ENCODE results near the gene FBLN2. TPM values are rescaled to one million over a fixed set of nuclear protein-coding genes. Genes with fewer than 3 reads are reported as not detected.

FBLN2 gene
- total and polyA plus RNA-seq, 2 of the 4 experiments (the other 2 are of a cell fraction): 11.8 to 60.8 TPM

- no peak overlapping the region for H3K27ac ChIP-seq (ENCODE audit: insufficient read depth, low read length)
- no peaks in the 10 kb centered on the region for H3K4me1 ChIP-seq (ENCODE audit: control insufficient read depth, insufficient read depth, low read length)
- H3K9me1 ChIP-seq (ENCODE audit: insufficient read depth, low read length): no peaks in the 10 kb centered on the region
- no peak overlapping the region for H4K5ac ChIP-seq (ENCODE audit: low read depth, low read length)
- no peaks in the 10 kb centered on the region for H4K20me1 ChIP-seq (ENCODE audit: insufficient read depth, low read length)
- DNase-seq (no peak), ATAC-seq (ENCODE audit: low read depth) (no peak)
- H2BK20ac ChIP-seq (ENCODE audit: low read depth, low read length): no peak overlapping the region
- no peak overlapping the region for H2AK9ac ChIP-seq (replicated peaks; ENCODE audit: low read depth, low read length, poor library complexity)
- no peak overlapping the region for H3K14ac ChIP-seq (replicated peaks; ENCODE audit: low read depth, low read length)
- 78% methylated on average over 6 of the region's 14 CpGs; no CpG with 5 or more reads in 1 of the 2 experiments for WGBS, 2 experiments (ENCODE audit: extremely low coverage in 2 of 2, insufficient read length in 1 of 2)
- H3K4ac ChIP-seq (ENCODE audit: low read depth, low read length): no peak overlapping the region
- no peak overlapping the region for H2BK15ac ChIP-seq (ENCODE audit: low read depth, low read length)
- CTCF ChIA-PET: no interaction called here
- H3K9ac ChIP-seq (ENCODE audit: low read depth, low read length): no peak overlapping the region
- POLR2A ChIA-PET (ENCODE audit: unreplicated experiment): no interaction called here
- H3K9me3 ChIP-seq (ENCODE audit: control insufficient read depth, insufficient read depth, low read length): no peaks in the 10 kb centered on the region
- H3K79me1 ChIP-seq (ENCODE audit: low read depth in 1 of 2, low read length in 2 of 2): no peaks in the 10 kb centered on the region
- no peak overlapping the region for H3K18ac ChIP-seq (ENCODE audit: low read depth, low read length)
- H2BK5ac ChIP-seq (ENCODE audit: low read depth, low read length, poor library complexity, severe bottlenecking): no peak overlapping the region
- H4K91ac ChIP-seq (ENCODE audit: insufficient read depth, low read depth, low read length): no peak overlapping the region
- no TSS peak for BruUV-seq (replicated peaks)
- H3K36me3 ChIP-seq (ENCODE audit: control insufficient read depth, insufficient read depth, low read length): no peaks in the 10 kb centered on the region
- in situ Hi-C loops (cut with MboI; ENCODE audit: low sequenced_read_pairs): no loop called here
- intact Hi-C loops (cut with micrococcal nuclease): no loop called here
- no peak overlapping the region for H4K8ac ChIP-seq (ENCODE audit: low read depth in 2 of 2, low read length in 2 of 2)
- H3K4me3 ChIP-seq (ENCODE audit: insufficient read depth, low read depth, low read length): no peak overlapping the region
- peaks cover 2% of the 10 kb centered on the region; the same call in 1 of the 2 replicates for H3K27me3 ChIP-seq (ENCODE audit: control insufficient read depth, insufficient read depth, low read length)
- no peak overlapping the region for H3K56ac ChIP-seq (ENCODE audit: extremely low read depth, insufficient read depth, low read length)
- H2BK120ac ChIP-seq (ENCODE audit: low read depth, low read length): no peak overlapping the region
- TF ChIP-seq BHLHE40 (IDR thresholded peaks at IDR 0.05; ENCODE audit: low read depth, low read length): no peak
- TF ChIP-seq CHD1 (IDR thresholded peaks at IDR 0.05; ENCODE audit: low read depth, low read length): no peak
- no peak for TF ChIP-seq SMC3 (IDR thresholded peaks at IDR 0.05; ENCODE audit: low read depth, low read length)
- no peak for TF ChIP-seq RAD21 (IDR thresholded peaks at IDR 0.05; ENCODE audit: low read length)
- TF ChIP-seq USF2 (IDR thresholded peaks at IDR 0.05; ENCODE audit: low read depth, low read length): no peak
- no peak for TF ChIP-seq MAFK (IDR thresholded peaks at IDR 0.05; ENCODE audit: low read depth, low read length)
- TF ChIP-seq MAZ (IDR thresholded peaks at IDR 0.05; ENCODE audit: borderline replicate concordance, low read depth, low read length): no peak
- no peak for TF ChIP-seq POLR2A (IDR thresholded peaks at IDR 0.05; ENCODE audit: low read depth, low read length)
- no peak for TF ChIP-seq MXI1 (IDR thresholded peaks at IDR 0.05; ENCODE audit: borderline replicate concordance, low read depth, low read length)
- TF ChIP-seq RCOR1 (IDR thresholded peaks at IDR 0.05; ENCODE audit: insufficient replicate concordance, low read length): no peak
- TF ChIP-seq NFE2L2 (IDR thresholded peaks at IDR 0.05; ENCODE audit: low read depth, low read length): no peak
- no peak for TF ChIP-seq ELK1 (IDR thresholded peaks at IDR 0.05; ENCODE audit: borderline replicate concordance, low read depth, low read length)
- no peak for TF ChIP-seq RFX5 (IDR thresholded peaks at IDR 0.05; ENCODE audit: low read depth, low read length)
- TF ChIP-seq CTCF (conservative IDR thresholded peaks at IDR 0.05; ENCODE audit: low read depth, low read length): no peak
- no peak for TF ChIP-seq FOS (IDR thresholded peaks at IDR 0.05; ENCODE audit: low read depth, low read length)
- no peak for TF ChIP-seq CEBPB (IDR thresholded peaks at IDR 0.05; ENCODE audit: low read depth, low read length)
- H3K23ac ChIP-seq (ENCODE audit: low read depth, low read length): no peak overlapping the region
- no peak overlapping the region for H2AFZ ChIP-seq (replicated peaks; ENCODE audit: low read length, poor library complexity)
- H3K4me2 ChIP-seq (ENCODE audit: low read depth, low read length): no peak overlapping the region
- dilution Hi-C loops (cut with HindIII; ENCODE audit: low sequenced_read_pairs, unreplicated experiment): no loop called here
- no peak overlapping the region for H2AK5ac ChIP-seq (ENCODE audit: low read depth, low read length)
These were observed 16.0 kb downstream of the FBLN2 start for GRCh38 chr3:13564751-13565560.

Data from IMR-90 (cell line).